Lower leg skin (tissue), 3 donors: ENCODE measurements around the gene KDSR.

Experiments
- CTCF ChIP-seq, 3 donors: fragments of 450-650 bp; IDR thresholded peaks; one replicate each; pipeline ENCODE4 v1.5.1; 2016; ENCODE audit warnings: antibody characterized with exemption in 3 of 3, mild to moderate bottlenecking in 3 of 3, moderate library complexity in 2 of 3
- POLR2A ChIP-seq, 2 donors: fragments of 450-650 bp; IDR thresholded peaks; one replicate each; pipeline ENCODE4 v1.6.1; 2016 to 2017; ENCODE audit warnings: antibody characterized with exemption in 2 of 2, mild to moderate bottlenecking in 1 of 2, moderate library complexity in 1 of 2

GRCh38 chr18:63325086-63325686, 41.8 kb downstream of the KDSR start:
- no peak for TF ChIP-seq CTCF (IDR thresholded peaks at IDR 0.05)
- TF ChIP-seq POLR2A (IDR thresholded peaks at IDR 0.05) = no peak
